PC-3 (cell line): ENCODE results near the gene RGS10. TPM values are rescaled to one million over a fixed set of nuclear protein-coding genes. Genes with fewer than 3 reads are reported as not detected.

Source experiments
- ATAC-seq: fragments of 200-7000 bp; cut with Tn5 transposase; 2 replicates; pipeline ENCODE4 v1.9.1; 2020; ENCODE audit warnings: mild to moderate bottlenecking, moderate library complexity
- BruUV-seq: library from RNA; stranded (reverse); fragments of 400-500 nt; replicated peaks from 2 replicates; lab custom pipeline; 2021; lab: Mats Ljungman, UMichigan
- CTCF ChIA-PET: fragments of 300-600 bp; sonication (Branson Sonifier 250); formaldehyde crosslinking; loops from one replicate; lab custom pipeline; 2022; ENCODE audit warnings: antibody characterized with exemption; lab: Charles Lee
- POLR2A ChIA-PET: fragments of 300-600 bp; sonication (Branson Sonifier 250); formaldehyde crosslinking; loops from one replicate; lab custom pipeline; 2022; ENCODE audit warnings: antibody characterized with exemption; ENCODE audit not compliant: unreplicated experiment; lab: Charles Lee
- DNase-seq: peaks from one replicate; pipeline ENCODE4 v3.0.0-alpha.2; 2015
- H2AFZ ChIP-seq: fragments of 300-600 bp; sonication (generic); 2 replicates; pipeline ENCODE4 v1.6.0; 2016; ENCODE audit warnings: antibody characterized with exemption, low read length
- H3F3A ChIP-seq: fragments of 300-600 bp; sonication (generic); one replicate; pipeline ENCODE4 v1.6.0; 2017; ENCODE audit warnings: antibody characterized with exemption, low read length, control low read depth, mild to moderate bottlenecking; ENCODE audit not compliant: unreplicated experiment
- H3K27ac ChIP-seq: fragments of 300-600 bp; sonication (generic); 2 replicates; pipeline ENCODE4 v1.5.1; 2016; ENCODE audit warnings: mild to moderate bottlenecking, low read length
- H3K27me3 ChIP-seq: fragments of 300-600 bp; sonication (generic); 2 replicates; pipeline ENCODE4 v1.6.1; 2016; ENCODE audit warnings: low read length, mixed read lengths
- H3K36me3 ChIP-seq: fragments of 300-600 bp; sonication (generic); 2 replicates; pipeline ENCODE4 v1.6.1; 2016; ENCODE audit warnings: low read depth, mixed run types, low read length, mixed read lengths
- H3K4me1 ChIP-seq: fragments of 300-600 bp; sonication (generic); 2 replicates; pipeline ENCODE4 v1.5.1; 2016; ENCODE audit warnings: low read length; ENCODE audit not compliant: insufficient read depth
- H3K4me2 ChIP-seq: fragments of 300-600 bp; sonication (generic); 2 replicates; pipeline ENCODE4 v1.6.0; 2016; ENCODE audit warnings: low read length
- H3K4me3 ChIP-seq: fragments of 300-600 bp; sonication (generic); 2 replicates; pipeline ENCODE4 v1.5.1; 2016; ENCODE audit warnings: mild to moderate bottlenecking, low read length, mixed read lengths
- H3K79me2 ChIP-seq: fragments of 300-600 bp; sonication (generic); 2 replicates; pipeline ENCODE4 v1.6.1; 2017; ENCODE audit warnings: low read length, mixed read lengths
- H3K9ac ChIP-seq: fragments of 300-600 bp; sonication (generic); 2 replicates; pipeline ENCODE4 v1.6.0; 2016; ENCODE audit warnings: mild to moderate bottlenecking, low read length
- H3K9me2 ChIP-seq: fragments of 300-600 bp; sonication (generic); replicated peaks from 2 replicates; pipeline ENCODE4 v1.6.1; 2016; ENCODE audit warnings: mixed run types, low read length, mixed read lengths
- H3K9me3 ChIP-seq: fragments of 300-600 bp; sonication (generic); 2 replicates; pipeline ENCODE4 v1.6.1; 2016; ENCODE audit warnings: low read length, mixed read lengths
- H4K20me1 ChIP-seq: fragments of 300-600 bp; sonication (generic); 2 replicates; pipeline ENCODE4 v1.6.1; 2016; ENCODE audit warnings: low read length, mixed read lengths
- CTCF ChIP-seq: fragments of 300-600 bp; sonication (generic); conservative IDR thresholded peaks from 2 replicates; pipeline ENCODE4 v1.5.1; 2017; ENCODE audit warnings: antibody characterized with exemption, low read depth, mild to moderate bottlenecking, low read length
- EZH2 ChIP-seq: fragments of 300-600 bp; sonication (generic); IDR thresholded peaks from one replicate; pipeline ENCODE4 v1.6.1; 2017; ENCODE audit warnings: antibody characterized with exemption, mild to moderate bottlenecking, low read length; ENCODE audit not compliant: unreplicated experiment
- EZH2phosphoT487 ChIP-seq: fragments of 300-600 bp; sonication (generic); IDR thresholded peaks from 2 replicates; pipeline ENCODE4 v1.6.1; 2018; ENCODE audit warnings: mild to moderate bottlenecking, antibody characterized with exemption, low read length, borderline replicate concordance
- intact Hi-C: fragments of 100-400 bp; cut with micrococcal nuclease; formaldehyde crosslinking; loops from 2 replicates; pipeline ENCODE4 v1.9.0; 2023
- total RNA-seq: library from RNA; depleted of rRNA; stranded (reverse); fragments of >200 nt; gene quantifications from 2 replicates; pipeline ENCODE4 v1.2.3, GENCODE V29; 2014

RGS10 gene
- total RNA-seq, 1 experiment from 2014 or later, result 27.6 TPM

DNA sequence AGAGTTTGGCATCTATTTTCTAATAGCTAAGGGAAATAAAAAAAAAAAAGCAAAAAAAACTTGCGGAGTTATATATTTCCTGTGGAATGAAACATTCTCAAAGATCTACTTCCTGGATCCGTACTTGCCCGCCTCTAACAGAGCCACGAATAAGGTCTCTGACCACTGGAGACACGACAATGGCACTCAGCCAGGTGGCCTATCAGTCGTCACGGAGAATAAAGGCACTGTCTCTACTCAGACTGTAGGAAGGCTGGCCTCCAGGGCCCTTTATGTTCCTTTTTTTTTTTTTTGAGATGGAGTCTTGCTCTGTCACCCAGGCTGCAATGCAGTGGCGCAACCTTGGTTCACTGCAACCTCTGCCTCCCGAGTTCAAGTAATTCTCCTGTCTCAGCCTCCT lies 58.7 kb downstream of the RGS10 start:
- no peak for TF ChIP-seq EZH2
- TF ChIP-seq CTCF, result no peak
- no peak for TF ChIP-seq EZH2phosphoT487
- H3K36me3 ChIP-seq, result no peaks in the 10 kb centered on the region
- no peak overlapping the region for H3K9ac ChIP-seq
- H3K9me3 ChIP-seq, result no peaks in the 10 kb centered on the region
- ChIA-PET CTCF (no interaction called here), POLR2A (no interaction called here)
- intact Hi-C loops, result no loop called here
- no peaks in the 10 kb centered on the region for H3K9me2 ChIP-seq
- DNase-seq (no peak), ATAC-seq (no peak)
- no peaks in the 10 kb centered on the region for H4K20me1 ChIP-seq
- H3K27ac ChIP-seq, result no peak overlapping the region
- peaks cover 6% of the 10 kb centered on the region for H3K4me1 ChIP-seq
- no peaks in the 10 kb centered on the region for H3K27me3 ChIP-seq
- no TSS peak for BruUV-seq
- H3K4me3 ChIP-seq, result no peak overlapping the region
- no peak overlapping the region for H2AFZ ChIP-seq
- H3K4me2 ChIP-seq, result no peak overlapping the region
- H3K79me2 ChIP-seq, result no peaks in the 10 kb centered on the region
- H3F3A ChIP-seq, result no peaks in the 10 kb centered on the region

GRCh38 chr10:119483001-119483400 lies 59.5 kb downstream of the RGS10 start:
- Histone ChIP-seq H3K36me3 (no peaks in the 10 kb centered on the region), H3K4me2 (no peak overlapping the region), H3K27me3 (no peaks in the 10 kb centered on the region), H3K4me1 (peaks cover 6% of the 10 kb centered on the region), H2AFZ (no peak overlapping the region), H3K27ac (no peak overlapping the region), H3K9me3 (no peaks in the 10 kb centered on the region), H3K79me2 (no peaks in the 10 kb centered on the region), H3K9me2 (no peaks in the 10 kb centered on the region), H4K20me1 (no peaks in the 10 kb centered on the region), H3K9ac (no peak overlapping the region), H3F3A (no peaks in the 10 kb centered on the region), H3K4me3 (no peak overlapping the region)
- intact Hi-C loops, result no loop called here
- ChIA-PET POLR2A (no interaction called here), CTCF (no interaction called here)
- no TSS peak for BruUV-seq
- TF ChIP-seq EZH2, result no peak
- TF ChIP-seq CTCF, result no peak
- no peak for TF ChIP-seq EZH2phosphoT487
- ATAC-seq, result no peak
- DNase-seq, result no peak

DNA sequence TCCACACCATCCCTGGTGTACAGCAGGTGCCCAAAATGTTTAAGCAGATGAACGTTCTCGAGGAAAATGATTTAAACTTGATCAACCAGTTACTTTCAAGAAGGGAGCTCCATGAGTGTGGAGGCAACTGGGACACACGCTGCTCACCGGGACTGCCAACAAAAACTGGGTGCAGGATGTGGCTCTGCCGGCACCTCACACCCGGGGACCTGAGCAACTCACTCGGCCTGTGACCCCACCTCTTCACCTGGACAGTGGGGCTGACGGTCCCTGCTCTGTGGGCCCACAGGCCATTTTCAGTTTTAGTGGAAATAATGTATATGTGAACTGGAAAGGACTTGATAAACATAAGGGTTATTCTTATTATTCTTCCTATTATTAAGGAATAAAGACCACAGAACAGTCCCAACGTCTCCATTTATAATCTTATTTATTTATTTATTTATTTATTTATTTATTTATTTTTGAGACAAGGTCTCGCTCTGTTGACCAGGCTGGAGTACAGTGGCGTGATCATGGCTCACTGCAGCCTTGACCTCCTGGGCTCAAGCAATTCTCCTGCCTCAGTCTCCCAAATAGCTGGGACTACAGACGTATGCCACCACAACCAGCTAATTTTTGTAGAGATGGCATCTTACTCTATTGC lies 60.6 kb downstream of the RGS10 start:
- Histone ChIP-seq H3K79me2 (no peaks in the 10 kb centered on the region), H3K9ac (no peak overlapping the region), H3K36me3 (no peaks in the 10 kb centered on the region), H3K27me3 (no peaks in the 10 kb centered on the region), H2AFZ (no peak overlapping the region), H3K9me2 (no peaks in the 10 kb centered on the region), H3K27ac (no peak overlapping the region), H3K9me3 (no peaks in the 10 kb centered on the region), H3K4me2 (no peak overlapping the region), H3F3A (no peaks in the 10 kb centered on the region), H3K4me3 (no peak overlapping the region), H3K4me1 (peaks cover 6% of the 10 kb centered on the region), H4K20me1 (no peaks in the 10 kb centered on the region)
- TF ChIP-seq EZH2 (no peak), EZH2phosphoT487 (no peak), CTCF (no peak)
- ChIA-PET CTCF (no interaction called here), POLR2A (no interaction called here)
- no TSS peak for BruUV-seq
- intact Hi-C loops, result no loop called here
- no peak for ATAC-seq
- DNase-seq, result no peak
